AG04450 (cell line): ENCODE results near the gene FUT7. TPM values are rescaled to one million over a fixed set of nuclear protein-coding genes. Genes with fewer than 3 reads are reported as not detected.

Source experiments
- CTCF ChIA-PET: fragments of 300-600, 350-600 bp; formaldehyde crosslinking; extraction: SDS; loops from one replicate; lab custom pipeline; 2022; ENCODE audit warnings: antibody characterized with exemption, inconsistent platforms; lab: Charles Lee
- POLR2A ChIA-PET: fragments of 350-600 bp; formaldehyde crosslinking; extraction: SDS; loops from one replicate; lab custom pipeline; 2021; ENCODE audit warnings: antibody characterized with exemption, inconsistent platforms; lab: Yijun Ruan, JAX
- DNase-seq: peaks from one replicate; pipeline ENCODE4 v3.0.0-alpha.2; 2011; ENCODE audit warnings: low read depth, low spot score
- H3K27ac ChIP-seq: one replicate; pipeline ENCODE4 v1.5.1; 2012; ENCODE audit warnings: low read depth, low read length, control low read depth
- H3K27me3 ChIP-seq: one replicate; pipeline ENCODE4 v1.6.0; 2012; ENCODE audit warnings: low read length; ENCODE audit not compliant: control insufficient read depth, insufficient read depth
- H3K4me3 ChIP-seq: 2 replicates; pipeline ENCODE4 v1.5.1; 2011; ENCODE audit warnings: mild to moderate bottlenecking, low read depth, low read length, control low read depth
- H3K9me3 ChIP-seq: 2 replicates; pipeline ENCODE4 v1.5.1; 2012; ENCODE audit warnings: low read length; ENCODE audit not compliant: control insufficient read depth, insufficient read depth
- CTCF ChIP-seq: IDR thresholded peaks from 2 replicates; pipeline ENCODE4 v1.5.1; 2011; ENCODE audit warnings: low read depth, low read length, control low read depth, inconsistent platforms
- polyA plus RNA-seq: library from polyadenylated mRNA; depleted of rRNA; stranded (reverse); fragments of >200 nt; gene quantifications from 2 replicates; pipeline ENCODE4 v1.2.3, GENCODE V29; 2011

The FUT7 gene
- polyA plus RNA-seq, 1 experiment: not detected

GRCh38 chr9:137077758-137078693 lies 46.1 kb upstream of the FUT7 start:
- DNase-seq: no peak
- POLR2A ChIA-PET: no interaction called here
- Histone ChIP-seq H3K27ac (no peak overlapping the region), H3K27me3 (no peaks in the 10 kb centered on the region), H3K4me3 (peak overlapping the region; percentile 73), H3K9me3 (no peaks in the 10 kb centered on the region; the same call in 1 of the 2 replicates)
- TF ChIP-seq CTCF: no peak
- CTCF ChIA-PET: no interaction called here

GRCh38 chr9:137077010-137077747 lies 45.3 kb upstream of the FUT7 start, which contains the start of gene UAP1L1:
Gene UAP1L1 (plus strand): TSS chr9:137077517. CDS start chr9:137077533, 16 bp downstream.
- Histone ChIP-seq H3K9me3 (no peaks in the 10 kb centered on the region; the same call in 1 of the 2 replicates), H3K4me3 (peak within 1 kb of the TSS; percentile 73), H3K27me3 (no peaks in the 10 kb centered on the region), H3K27ac (no peak within 1 kb of the TSS)
- CTCF ChIA-PET: interaction anchor here (1.0 kb wide), 1 partner anchor 9 kb away, joined by 3 read pairs; no protein-coding TSS in a partner anchor
- no peak for TF ChIP-seq CTCF
- no peak for DNase-seq
- POLR2A ChIA-PET: interaction anchor here (0.8 kb wide), 1 partner anchor 10 kb away, joined by 3 read pairs; the partner anchor contains the start of gene MAN1B1

GRCh38 chr9:137076636-137077009 lies 44.7 kb upstream of the FUT7 start:
- no peak for TF ChIP-seq CTCF

GRCh38 chr9:137075275-137075775 lies 43.4 kb upstream of the FUT7 start:
- ChIA-PET CTCF (interaction anchor here (1.1 kb wide), 1 partner anchor 11 kb away, joined by 4 read pairs; no protein-coding TSS in a partner anchor), POLR2A (interaction anchor here (0.6 kb wide), 1 partner anchor 64 kb away, joined by 3 read pairs; no protein-coding TSS in a partner anchor)
- TF ChIP-seq CTCF: no peak
- Histone ChIP-seq H3K4me3 (no peak overlapping the region), H3K27me3 (no peaks in the 10 kb centered on the region), H3K27ac (no peak overlapping the region), H3K9me3 (no peaks in the 10 kb centered on the region; the same call in 1 of the 2 replicates)
- DNase-seq: no peak

More at GRCh38 chr9:137076636-137077009, 44.7 kb upstream of the FUT7 start:
- Histone ChIP-seq H3K27me3 (no peaks in the 10 kb centered on the region), H3K4me3 (peak overlapping the region; percentile 51; the same call in 1 of the 2 replicates), H3K27ac (no peak overlapping the region), H3K9me3 (no peaks in the 10 kb centered on the region; the same call in 1 of the 2 replicates)
- POLR2A ChIA-PET: interaction anchor here (0.8 kb wide), 1 partner anchor 10 kb away, joined by 3 read pairs; the partner anchor contains the start of gene MAN1B1
- CTCF ChIA-PET: interaction anchor here (1.0 kb wide), 1 partner anchor 9 kb away, joined by 3 read pairs; no protein-coding TSS in a partner anchor
- DNase-seq: no peak
